NCI-H446 (cell line): ENCODE data around the gene PCDH15.
A peak's percentile ranks its signal among the peaks of the same experiment; 100 is the strongest.

Source experiments
- DNase-seq, 2 experiments: peaks; one replicate each; lab custom pipeline; 2025; lab: John Stamatoyannopoulos, UW

The PCDH15 gene

DNA sequence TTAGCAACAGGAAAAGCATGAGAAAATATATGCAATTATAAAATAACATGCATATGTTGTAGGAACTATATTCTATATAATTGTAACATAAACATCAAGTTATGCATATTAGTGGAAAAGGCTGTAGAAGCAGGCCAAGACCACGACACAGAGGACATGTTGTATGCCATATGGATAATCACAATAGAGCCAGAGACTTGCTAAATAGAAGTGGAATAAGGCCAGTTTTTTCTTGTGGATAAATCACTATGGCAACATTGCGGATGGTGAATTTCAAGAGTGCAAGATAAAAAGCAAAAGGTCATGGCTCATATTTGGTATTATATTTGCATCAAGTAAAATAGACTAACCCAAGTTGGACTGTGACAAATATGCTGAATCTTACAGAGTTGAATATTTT lies 93.0 kb downstream of the PCDH15 start:
- peak in 1 of 2 experiments; percentile 3 for DNase-seq

DNA sequence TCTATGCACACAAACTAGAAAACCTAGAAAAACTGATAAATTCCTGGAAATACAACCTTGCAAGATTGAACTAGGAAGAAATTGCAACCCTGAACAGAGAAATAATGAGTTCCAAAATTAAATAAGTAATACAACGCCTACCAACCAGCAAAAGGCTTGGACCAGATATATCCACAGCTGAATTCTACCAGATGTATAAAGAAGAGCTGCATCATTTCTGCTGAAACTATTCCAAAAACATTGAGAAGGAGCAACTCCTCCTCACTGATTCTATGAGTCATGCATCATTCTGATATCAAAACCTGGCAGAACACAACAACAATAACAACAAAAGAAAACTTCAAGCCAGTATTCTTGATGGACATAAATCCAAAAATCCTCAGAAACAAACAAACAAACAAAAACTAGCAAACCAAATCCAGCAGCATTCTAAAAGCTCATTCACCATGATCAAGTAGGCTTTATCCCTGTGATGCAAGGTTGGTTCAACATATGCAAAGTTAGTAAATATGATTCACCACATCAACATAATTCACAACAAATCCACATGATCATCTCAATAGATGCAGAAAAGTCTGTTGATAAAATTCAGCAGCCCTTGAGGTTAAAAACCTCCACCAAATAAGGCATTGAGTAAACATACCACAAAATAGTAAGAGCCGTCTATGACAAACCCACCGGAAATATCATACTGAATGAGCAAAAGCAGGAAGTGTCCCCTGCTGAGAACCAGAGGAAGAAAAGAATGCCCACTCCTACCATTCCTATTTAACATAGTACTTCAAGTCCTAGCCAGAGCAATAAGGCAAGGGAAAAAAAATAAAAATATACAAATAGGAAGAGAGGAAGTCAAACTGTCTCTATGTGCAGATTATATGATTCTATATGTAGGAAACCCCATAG lies 98.2 kb downstream of the PCDH15 start:
- no peak for DNase-seq

GRCh38 chr10:54691331-54691730 lies 109.7 kb downstream of the PCDH15 start:
- DNase-seq = no peak

DNA sequence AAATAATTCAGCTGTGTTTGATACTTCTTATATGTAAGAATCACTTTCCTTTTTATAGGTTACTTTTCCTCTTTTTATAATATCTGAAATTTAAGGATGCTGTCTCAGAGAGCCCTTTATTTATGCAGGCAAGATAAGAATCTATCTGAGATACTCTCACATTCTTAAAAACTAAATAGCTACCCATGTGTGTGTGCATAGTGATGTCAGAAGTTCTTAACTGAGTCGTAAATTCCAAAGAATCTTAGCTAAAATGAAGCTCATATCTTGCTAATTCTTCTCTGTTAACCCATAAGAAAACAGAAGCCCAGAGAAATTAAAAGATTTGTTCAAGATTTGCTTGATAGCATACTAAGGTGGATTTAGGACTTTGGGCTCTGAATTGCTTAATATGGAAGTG lies 118.5 kb downstream of the PCDH15 start:
- no peak for DNase-seq

DNA sequence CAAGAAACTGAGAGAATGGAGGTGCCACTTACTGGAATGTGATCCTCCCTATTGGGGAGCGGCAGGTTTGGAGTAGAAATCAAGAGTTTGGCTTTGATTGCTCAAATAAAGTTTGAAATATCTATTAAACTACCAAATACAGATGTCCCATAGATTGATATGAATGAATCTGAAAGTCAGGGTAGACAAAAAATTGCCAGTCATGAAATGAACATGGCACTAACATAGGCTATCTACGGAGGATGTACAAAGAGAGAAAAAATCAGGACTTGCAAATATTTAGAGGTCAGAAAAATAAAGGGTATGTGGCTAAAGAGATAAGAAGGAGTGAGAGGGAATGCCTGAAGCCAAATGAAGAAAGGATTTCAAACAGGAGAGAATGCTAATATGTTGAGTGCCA lies 119.9 kb downstream of the PCDH15 start:
- no peak for DNase-seq

DNA sequence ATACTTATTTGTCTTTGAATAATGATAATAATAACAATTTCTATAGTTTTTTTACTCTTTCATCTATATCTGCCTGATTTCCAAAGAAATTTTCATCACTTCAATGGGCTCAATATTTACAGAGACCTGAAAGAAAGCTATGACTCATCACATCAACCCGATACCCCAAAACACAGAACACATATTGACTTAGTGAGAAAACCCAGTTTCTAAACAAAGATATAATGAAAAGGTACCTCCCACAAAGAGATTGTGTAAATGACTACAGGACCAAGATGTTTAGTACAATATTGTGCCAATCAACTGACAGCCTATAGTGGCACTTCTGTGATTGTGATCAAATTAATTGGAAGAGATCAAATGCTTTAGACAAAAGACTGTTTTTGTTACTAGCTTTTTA lies 133.9 kb downstream of the PCDH15 start:
- DNase-seq = no peak

- DNase-seq = no peak
Observed at GRCh38 chr10:54666192-54666591, 134.8 kb downstream of the PCDH15 start.

DNA sequence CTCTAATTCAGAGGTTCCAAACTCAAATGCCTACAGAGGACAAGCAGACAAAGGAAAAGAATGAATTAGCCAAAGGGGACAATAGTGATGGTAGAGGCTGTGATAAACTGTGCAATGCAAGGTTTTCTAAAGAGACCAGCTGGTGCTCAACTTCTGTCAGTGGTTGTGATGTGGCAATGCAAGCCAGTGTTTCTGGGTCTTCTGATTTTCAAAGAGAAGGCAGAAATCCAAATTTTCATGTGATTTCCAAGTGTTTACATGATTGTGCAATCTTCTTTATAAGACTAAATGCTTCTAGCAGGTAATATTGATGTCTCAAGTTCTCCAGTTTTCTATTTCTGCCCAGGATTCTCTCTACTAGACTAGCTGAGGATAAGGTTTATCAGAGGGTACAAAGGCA lies 135.9 kb downstream of the PCDH15 start:
- DNase-seq = no peak

GRCh38 chr10:54660397-54660796 lies 140.6 kb downstream of the PCDH15 start:
- no peak for DNase-seq

GRCh38 chr10:54656643-54657042 lies 144.4 kb downstream of the PCDH15 start:
- DNase-seq = no peak

- no peak for DNase-seq
Observed at GRCh38 chr10:54653518-54653917, 147.5 kb downstream of the PCDH15 start.

DNA sequence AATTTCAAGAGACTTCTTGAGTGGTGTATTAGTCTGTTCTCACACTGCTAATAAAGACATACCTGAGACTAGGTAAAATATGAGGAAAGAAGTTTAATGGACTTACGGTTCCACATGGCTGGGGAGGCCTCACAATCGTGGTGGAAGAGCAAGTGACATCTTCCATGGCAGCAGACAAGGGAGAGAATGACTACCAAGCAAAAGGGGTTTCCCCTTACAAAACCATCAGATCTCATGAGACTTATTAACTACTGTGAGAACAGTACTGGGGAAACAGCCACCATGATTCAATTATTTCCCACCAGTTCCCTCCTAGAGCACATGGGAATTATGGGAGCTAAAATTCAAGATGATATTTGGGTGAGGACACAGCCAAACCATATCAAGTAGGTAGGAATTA lies 150.5 kb downstream of the PCDH15 start:
- no peak for DNase-seq

- DNase-seq = no peak
Observed at GRCh38 chr10:54622017-54622416, 179.0 kb downstream of the PCDH15 start.

DNA sequence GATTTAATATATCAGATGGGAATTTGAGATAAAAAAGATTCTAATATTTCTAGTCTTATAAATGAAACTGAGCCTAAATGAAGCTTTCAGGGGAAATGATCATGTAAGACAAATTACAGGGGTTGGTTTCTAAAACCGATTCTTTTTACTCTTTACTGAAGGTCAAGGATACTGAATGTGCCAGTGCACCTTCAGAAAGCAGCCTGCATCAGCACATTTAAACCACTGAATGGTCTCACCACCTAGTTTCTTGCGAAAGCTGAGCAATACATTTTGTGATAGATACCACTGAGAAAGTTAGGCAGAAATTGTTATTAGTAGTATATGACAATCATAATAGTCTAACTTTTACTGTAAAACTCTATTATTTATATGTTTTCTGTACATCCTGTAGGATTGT lies 180.7 kb downstream of the PCDH15 start:
- no peak for DNase-seq

DNA sequence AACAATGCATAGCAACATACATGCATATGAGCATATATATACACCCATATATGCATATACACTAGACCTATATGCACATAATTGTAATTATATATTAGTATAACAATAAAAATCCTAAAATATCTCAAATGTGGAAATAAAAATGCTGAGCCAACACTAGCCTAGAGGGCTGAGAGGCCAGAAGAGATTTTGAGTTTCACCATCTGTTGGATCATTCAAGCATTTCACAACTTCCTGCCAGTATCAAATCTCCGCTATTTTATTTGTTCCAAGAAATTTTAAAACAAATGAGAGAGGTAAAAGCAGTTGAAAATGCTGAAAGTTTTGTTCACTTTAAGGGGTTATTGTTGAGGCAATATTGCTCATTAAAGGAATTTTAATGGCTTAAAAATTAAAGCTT lies 187.0 kb downstream of the PCDH15 start:
- no peak for DNase-seq

DNA sequence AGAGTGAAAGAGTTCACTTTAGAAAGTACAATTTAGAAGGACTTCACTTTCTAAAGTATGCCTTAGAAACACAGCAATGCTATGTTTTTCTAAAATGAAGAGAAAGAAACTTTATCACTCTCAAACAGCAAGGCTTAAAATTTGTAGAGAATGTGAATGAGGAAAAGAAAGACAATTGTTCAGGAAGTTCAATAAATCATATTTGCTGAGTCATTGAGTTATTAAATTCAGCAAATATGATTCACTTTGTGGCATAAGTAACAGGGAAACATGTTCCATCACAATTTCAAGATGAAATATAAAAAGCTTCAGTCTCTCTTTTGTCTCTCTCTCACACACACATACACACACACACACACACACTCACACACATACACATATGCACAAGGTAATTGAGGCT lies 187.9 kb downstream of the PCDH15 start:
- no peak for DNase-seq

GRCh38 chr10:54609423-54609822 lies 191.6 kb downstream of the PCDH15 start:
- DNase-seq = no peak

GRCh38 chr10:54607983-54608382 lies 193.0 kb downstream of the PCDH15 start:
- DNase-seq = no peak

- no peak for DNase-seq
Observed at GRCh38 chr10:54594289-54594688, 206.7 kb downstream of the PCDH15 start.

DNA sequence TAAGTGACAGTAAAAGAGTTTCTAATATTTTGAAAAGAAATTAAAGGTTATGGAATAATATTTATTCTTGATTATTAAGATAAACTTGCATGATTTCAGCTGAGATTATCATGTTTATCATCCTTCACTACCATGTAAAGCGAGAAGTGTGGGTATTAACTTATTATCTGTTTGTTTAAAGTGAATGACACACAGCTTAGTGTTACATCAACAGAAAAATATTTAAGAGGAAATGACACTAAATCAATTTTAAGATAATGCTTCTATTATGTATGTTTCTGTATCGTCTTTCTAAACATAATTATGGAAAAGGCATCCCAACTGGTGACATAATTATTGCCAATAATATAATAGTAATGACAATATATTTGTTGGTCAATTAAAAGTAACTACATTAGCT lies 213.1 kb downstream of the PCDH15 start:
- DNase-seq = no peak

- DNase-seq = no peak
Observed at GRCh38 chr10:54585572-54585971, 215.5 kb downstream of the PCDH15 start.

DNA sequence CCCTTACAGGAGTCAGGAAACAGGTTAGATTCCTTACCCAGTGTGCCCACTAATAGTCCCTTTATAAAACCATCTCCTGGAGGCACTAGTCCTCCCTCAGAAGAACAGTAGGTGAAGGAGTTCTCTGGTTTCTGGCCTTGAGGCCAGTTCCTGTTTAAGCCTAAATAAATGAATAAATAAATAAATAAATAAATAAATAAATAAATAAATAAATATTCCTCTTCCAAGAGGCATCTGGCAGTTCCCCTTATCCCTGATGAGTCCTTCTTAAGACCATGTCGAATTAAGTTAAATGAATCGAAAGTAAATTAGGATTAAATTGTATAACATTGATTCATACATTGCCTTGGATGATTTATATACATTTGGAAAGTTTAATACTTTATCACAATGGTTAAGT lies 223.3 kb downstream of the PCDH15 start:
- no peak for DNase-seq

DNA sequence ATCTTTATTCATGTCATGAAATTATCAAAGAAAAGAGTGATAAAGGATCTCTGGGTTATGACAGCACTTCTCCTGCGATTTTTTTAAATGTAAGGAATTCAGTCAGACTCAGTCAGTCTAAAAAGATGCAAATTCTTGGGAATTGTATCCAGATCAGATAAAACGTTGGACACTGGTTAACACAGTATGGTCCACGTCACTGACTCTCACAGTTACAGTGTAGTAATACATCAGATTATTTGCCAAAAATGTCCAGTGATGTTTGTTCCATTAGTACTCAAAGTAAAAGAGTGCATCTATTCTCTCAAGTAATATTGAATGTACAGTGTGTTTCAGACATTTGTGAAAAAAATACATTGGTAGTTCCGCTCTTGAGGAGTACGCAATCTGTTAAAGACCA lies 224.5 kb downstream of the PCDH15 start:
- no peak for DNase-seq

- DNase-seq = no peak
Observed at GRCh38 chr10:54559498-54559897, 241.5 kb downstream of the PCDH15 start.
